B cell (primary cell): ENCODE measurements around the gene PPP3R1.

Source experiments
- EZH2 ChIP-seq: IDR thresholded peaks from 2 replicates; pipeline ENCODE4 v1.6.1; 2012; ENCODE audit warnings: borderline replicate concordance, low read depth, mild to moderate bottlenecking, moderate library complexity, low read length; ENCODE audit not compliant: insufficient read depth, poor library complexity, severe bottlenecking
- TF ChIP-seq, protein P1 (sequence below): fragments of 200-600 bp; IDR thresholded peaks from one replicate; pipeline ENCODE4 v1.8.0; 2022; ENCODE audit warnings: antibody characterized with exemption, mild to moderate bottlenecking

DNA sequence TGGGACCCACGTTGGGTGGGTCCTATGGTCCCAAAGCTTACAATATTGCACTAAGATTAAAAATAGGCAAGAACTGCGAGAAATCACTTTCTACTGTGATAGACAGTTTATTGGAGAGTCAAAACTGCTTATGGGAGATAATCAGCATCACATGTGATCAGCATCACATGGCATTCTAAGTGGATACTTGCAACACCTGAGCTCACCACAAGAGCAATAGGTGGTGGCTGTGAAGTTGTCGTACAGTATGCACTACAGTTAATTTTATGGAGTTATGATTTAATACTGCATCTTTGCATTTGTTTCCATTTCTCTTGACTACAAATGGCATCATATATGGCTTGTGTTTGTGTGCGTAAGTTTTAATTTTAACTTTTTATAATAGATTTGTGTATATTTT is 83.0 kb downstream of the PPP3R1 start:
- TF ChIP-seq, protein P1, sequence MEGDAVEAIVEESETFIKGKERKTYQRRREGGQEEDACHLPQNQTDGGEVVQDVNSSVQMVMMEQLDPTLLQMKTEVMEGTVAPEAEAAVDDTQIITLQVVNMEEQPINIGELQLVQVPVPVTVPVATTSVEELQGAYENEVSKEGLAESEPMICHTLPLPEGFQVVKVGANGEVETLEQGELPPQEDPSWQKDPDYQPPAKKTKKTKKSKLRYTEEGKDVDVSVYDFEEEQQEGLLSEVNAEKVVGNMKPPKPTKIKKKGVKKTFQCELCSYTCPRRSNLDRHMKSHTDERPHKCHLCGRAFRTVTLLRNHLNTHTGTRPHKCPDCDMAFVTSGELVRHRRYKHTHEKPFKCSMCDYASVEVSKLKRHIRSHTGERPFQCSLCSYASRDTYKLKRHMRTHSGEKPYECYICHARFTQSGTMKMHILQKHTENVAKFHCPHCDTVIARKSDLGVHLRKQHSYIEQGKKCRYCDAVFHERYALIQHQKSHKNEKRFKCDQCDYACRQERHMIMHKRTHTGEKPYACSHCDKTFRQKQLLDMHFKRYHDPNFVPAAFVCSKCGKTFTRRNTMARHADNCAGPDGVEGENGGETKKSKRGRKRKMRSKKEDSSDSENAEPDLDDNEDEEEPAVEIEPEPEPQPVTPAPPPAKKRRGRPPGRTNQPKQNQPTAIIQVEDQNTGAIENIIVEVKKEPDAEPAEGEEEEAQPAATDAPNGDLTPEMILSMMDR, result no peak
- no peak for TF ChIP-seq EZH2
